Measurements from ENCODE around the gene PIGL.
A peak's percentile ranks its signal among the peaks of the same experiment; 100 is the strongest.

PIGL gene

DNA sequence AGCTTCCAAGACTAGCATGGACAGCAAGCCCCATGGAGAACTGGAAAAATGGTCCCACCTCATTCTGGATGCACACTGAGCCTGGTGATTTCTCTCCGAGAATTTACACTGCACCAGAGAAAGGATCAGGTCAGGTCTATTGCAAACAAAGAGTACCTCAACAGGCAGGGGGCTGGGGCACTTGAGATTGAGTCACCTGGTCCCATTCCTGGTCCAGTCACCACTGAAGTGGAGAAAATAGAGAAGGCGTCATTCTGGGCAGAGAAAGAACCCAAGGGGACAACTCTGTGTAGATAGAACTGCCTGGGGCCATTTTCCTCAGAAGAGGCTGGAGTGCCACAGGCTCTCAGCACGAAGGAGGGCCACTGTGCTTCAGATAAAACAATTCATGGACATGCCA is 97.8 kb downstream of the PIGL start:
- DNase-seq: no peak

DNA sequence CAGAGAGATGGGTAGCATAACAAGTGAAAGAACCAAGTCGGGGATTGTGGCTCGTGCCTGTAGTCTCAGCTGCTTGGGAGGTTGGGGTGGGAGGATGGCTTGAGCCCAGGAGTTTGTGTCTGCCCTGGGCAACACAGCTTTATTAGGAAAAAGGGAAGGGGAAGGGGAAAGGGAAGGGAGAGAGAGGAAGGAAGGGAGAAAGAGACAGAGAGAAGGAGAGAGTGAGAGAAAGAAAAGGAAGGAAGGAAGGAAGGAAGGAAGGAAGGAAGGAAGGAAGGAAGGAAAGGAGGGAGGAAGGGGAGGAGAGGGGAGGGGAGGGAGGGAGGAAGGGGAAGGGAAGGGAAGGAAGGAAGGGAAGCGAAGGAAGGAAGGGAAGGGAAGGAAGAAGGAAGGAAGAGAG is 103.0 kb downstream of the PIGL start:
- DNase-seq: no peak

- no peak for DNase-seq
Measured at GRCh38 chr17:16322636-16323035, 105.6 kb downstream of the PIGL start.

DNA sequence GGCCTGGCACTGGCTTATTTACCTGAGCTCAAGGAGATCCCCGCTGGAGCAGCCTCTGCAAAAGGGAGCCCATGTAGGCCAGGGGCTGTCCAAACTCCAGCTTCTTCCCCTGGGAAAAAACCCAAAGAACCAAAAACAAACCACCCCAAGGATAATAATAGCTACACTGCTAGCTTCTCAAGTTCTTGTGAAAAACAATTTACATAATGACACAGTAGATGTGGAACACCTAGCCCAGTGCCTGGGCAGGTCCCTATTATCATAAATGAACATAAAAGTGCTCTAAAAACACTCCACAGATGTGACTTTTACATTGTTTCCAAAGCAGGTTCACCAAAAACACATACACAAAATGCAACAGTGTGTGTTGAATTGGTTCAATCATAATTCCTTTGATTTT is 109.0 kb downstream of the PIGL start:
- no peak for DNase-seq

- no peak for DNase-seq
Measured at GRCh38 chr17:16327018-16327417, 110.0 kb downstream of the PIGL start.

DNA sequence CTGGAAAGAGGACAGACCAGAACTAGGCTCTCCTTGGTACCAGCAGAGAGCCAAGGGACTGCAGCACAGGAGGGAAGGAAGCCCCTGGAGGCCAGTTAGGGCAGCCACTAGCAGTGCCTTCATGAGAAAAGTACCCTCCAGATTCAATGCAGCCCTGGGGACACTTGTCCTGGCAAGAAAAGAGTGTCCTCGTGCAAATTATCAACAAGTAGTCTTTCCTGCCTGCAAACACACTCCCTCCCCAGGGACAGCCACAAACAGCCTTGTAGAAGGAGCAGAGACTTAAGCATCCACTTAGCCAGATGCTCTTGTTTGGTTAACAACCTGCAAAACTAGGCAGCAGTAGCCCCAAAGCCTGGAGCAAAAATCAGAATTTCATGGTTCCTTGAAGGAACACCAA is 112.0 kb downstream of the PIGL start:
- no peak for DNase-seq

- no peak for DNase-seq
Measured at GRCh38 chr17:16329519-16330271, 112.7 kb downstream of the PIGL start.

DNA sequence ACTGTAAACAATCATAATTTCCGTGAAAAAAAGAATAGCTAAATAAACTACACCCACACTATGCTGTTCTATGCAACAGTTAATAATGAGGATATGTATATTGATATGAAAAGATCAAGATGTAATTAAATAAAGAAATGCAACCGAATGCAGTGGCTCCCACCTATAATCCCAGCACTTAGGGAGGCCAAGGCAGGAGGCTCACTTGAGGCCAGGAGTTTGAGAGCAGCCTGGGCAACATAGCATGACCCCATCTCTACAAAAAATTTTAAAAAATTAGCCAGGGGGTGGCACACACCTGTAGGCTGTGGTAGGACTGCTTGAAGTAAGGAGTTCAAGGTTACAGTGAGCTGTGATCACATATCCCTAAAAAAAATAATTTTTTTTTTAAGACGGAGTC is 121.4 kb downstream of the PIGL start:
- DNase-seq: no peak

DNA sequence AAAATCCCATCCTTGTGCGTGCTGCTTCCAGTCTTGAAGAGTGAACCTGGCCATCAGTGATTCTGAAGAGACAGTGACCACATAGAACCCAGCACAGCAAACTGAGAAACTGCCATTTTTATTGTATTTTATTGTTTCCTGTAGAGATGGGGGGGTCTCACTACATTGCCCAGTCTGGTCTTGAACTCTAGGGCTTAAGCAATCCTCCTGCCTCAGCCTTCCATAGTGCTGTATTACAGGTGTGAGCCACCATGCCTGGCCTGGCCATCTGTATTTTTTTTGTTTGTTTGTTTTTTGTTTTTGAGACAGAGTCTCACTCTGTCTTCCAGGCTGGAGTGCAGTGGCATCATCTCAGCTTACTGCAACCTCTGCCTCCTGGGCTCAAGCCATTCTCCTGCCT is 122.4 kb downstream of the PIGL start:
- no peak for DNase-seq

- no peak for DNase-seq
Measured at GRCh38 chr17:16339959-16340358, 122.9 kb downstream of the PIGL start.

- DNase-seq: no peak
Measured at GRCh38 chr17:16342979-16343378, 126.0 kb downstream of the PIGL start.

GRCh38 chr17:16343569-16343968 is 126.6 kb downstream of the PIGL start:
- DNase-seq: no peak

GRCh38 chr17:16345565-16345964 is 128.6 kb downstream of the PIGL start:
- no peak for DNase-seq

DNA sequence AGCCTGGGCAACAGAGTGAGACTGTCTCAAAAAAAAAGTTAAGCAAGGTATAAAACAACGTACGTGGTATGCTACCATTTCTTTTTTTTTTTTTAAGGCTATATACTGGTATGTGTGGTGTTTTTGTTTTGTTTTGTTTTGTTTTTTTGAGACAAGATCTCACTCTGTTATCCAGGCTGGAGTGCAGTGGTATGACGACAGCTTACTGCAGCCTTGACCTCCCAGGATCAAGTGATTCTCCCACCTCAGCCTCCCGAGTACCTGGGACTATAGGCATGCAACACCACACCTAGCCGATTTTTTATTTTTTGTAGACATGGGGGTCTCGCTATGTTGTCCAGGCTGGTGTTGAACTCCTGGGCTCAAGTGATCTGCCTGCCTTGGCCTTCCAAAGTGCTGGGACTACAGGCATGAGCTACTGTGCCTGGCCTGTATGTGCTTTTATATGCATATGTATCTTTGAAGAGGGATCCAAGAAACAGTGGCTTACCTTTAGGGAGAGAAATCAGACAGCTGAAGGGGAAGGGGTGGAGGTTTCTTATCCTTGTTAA is 129.8 kb downstream of the PIGL start:
- DNase-seq: no peak

- DNase-seq: no peak
Measured at GRCh38 chr17:16348586-16348985, 131.6 kb downstream of the PIGL start.

DNA sequence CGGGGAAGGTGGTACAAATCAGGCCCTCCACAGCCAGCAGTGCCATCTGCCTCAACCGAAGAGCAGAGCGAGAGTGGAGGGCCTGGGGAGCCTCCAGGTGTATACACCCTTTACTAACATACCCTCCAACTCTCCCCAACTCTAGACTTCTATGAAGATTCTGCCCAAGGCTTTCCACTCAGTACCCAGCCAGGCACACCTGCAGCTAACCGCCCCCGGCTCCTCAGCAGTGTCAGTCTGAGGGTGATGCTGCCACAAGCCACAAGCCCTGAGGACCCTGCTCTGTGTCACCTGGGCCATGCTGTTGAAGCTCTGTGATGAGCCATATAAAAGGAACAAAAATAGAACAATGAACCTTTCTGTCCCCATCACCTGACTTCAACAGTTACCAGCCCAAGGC is 132.4 kb downstream of the PIGL start:
- DNase-seq: no peak

DNA sequence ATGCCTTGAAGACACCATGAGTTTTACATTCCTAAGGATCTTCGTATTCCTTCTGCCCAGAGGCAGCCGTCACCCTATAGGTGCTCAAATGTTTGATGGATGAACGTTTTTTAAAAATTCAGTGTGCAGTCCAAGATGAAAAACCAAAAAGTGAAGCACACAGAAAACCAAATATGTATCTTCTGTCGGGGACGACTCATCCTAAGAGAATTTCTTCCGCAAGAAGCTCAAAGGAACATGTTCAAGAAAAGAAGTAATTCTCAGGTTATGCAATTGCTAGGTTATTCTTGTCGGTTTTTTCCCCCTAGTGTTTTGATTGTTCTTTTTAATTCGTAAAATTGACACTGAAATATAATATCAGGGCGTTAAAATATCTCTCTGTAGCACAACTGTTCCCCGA is 134.8 kb downstream of the PIGL start:
- no peak for DNase-seq

GRCh38 chr17:16352303-16352666 is 135.3 kb downstream of the PIGL start:
- peak; percentile 36 for DNase-seq

GRCh38 chr17:16352667-16353316 is 135.8 kb downstream of the PIGL start:
- DNase-seq: peak; percentile 55

DNA sequence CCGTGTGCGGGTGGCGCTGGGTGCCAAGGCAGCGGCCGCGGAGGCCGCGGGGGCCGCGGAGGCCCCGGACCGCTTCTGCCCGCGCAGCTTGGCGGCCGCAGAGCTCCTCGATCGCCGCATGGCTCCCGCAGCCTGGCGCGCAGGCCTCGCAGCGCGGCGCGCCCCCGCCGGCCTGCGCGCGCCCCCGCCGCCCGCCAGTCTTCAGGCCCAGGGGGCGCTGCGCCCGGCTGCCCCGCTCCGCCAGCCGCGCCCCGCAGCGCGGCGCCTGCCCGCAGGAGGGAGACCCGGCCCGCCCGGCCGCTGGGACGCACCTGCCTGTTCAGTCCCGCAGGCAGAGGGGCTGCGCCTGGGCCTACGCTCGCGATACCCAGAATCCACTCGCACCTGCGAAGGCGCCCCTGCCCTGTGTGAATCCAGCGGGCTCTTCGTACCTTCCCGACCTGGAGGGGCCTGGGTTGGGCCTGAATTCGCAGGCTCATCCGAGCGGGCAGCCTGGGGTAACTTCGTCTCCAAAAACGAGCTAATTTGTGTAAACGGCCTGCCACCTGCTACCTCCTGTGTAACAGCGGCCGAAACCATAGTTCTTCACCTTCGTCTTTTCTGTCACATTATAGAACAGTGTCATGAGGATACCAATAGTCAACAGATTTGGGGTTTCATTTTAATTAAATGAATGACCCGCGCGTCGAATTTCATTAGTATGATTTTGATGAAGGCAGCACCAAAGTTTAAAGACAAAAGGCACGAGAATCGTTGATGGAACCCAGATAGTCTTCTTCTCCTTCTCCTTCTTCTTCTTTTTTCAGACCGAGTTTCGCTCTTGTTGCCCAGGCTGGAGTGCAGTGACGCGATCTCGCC is 136.5 kb downstream of the PIGL start, which contains the start of gene CENPV:
Gene CENPV, minus strand, starts transcription at position 153 of the 858 bp plus-strand sequence. Its CDS starts 33 bp downstream, at position 120.
- peak; percentile 66 for DNase-seq

DNA sequence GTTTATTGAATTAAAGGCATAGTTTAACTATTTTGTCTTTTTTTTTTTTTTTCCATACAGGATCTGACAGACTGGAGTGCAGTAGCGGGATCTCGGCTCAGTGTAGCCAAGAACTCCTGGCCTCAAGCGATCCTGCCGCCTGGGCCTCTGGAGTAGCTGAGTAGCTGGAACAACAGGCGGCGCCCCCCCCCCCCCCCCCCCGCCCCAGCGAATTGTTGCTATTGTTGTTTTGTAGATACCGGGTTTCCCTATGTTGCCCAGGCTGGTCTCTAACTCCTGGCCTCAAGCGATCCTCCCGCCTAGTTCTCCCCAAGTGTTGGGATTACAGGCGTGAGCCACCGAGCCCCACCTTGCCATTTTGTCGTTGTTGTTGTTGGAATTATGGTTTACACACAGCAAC is 137.6 kb downstream of the PIGL start:
- DNase-seq: no peak

DNA sequence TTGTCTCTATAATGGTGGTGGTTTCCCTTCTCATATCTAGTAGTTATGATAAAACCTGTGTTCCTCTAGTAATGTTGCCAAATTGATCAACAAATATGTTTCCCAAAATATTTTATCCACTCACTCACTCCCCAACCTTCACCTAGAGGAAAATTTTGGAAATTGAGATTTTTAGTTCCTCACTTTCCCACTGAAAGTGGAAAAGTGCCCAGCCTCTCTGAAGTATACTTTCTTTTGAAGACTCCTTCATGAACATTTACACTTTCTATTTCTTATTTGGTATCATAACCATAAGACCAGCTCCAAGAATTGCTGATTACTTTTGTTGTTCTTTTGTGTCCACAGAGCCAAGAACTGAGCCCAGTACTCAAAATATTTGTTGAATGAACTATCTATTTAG is 141.4 kb downstream of the PIGL start:
- no peak for DNase-seq

DNA sequence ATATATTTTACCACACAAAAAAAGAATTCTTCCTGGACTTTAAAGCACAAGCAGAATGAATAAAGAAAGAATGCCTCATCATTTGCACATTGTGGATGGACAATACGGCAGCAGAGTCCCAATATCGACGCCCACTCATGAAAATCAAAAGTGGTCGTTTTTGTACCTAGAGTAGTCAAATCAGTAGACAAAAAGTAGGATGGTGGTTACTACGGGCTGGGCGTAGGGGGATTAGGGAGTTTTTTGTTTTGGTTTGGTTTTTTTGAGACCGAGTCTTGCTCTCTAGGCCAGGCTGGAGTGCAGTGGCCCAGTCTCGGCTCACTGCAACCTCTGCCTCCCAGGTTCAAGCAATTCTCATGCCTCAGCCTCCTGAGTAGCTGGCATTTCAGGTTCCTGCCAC is 144.9 kb downstream of the PIGL start:
- DNase-seq: no peak
